GM23338 (cell line): Measurements from ENCODE around the gene NFYB. TPM values are rescaled to one million over a fixed set of nuclear protein-coding genes. Genes with fewer than 3 reads are reported as not detected.
"Not testable (repeated sequence)": the region's sequence is repeated elsewhere in the genome, so short reads cannot be mapped to it uniquely, and the experiment has no call there.

ENCODE experiments used
- ATAC-seq: fragments of 200-7000 bp; cut with Tn5 transposase; 3 replicates; pipeline ENCODE4 v1.9.1; 2020
- DNase-seq: peaks from one replicate; pipeline ENCODE4 v3.0.0-alpha.2; 2015; ENCODE audit warnings: low spot score
- H2AFZ ChIP-seq: fragments of 200-600 bp; sonication (generic); 2 replicates; pipeline ENCODE4 v1.8.0; 2016; ENCODE audit warnings: antibody characterized with exemption, mild to moderate bottlenecking, moderate library complexity
- H3F3A ChIP-seq: fragments of 200-600 bp; sonication (generic); replicated peaks from 2 replicates; pipeline ENCODE4 v1.8.0; 2017; ENCODE audit warnings: antibody characterized with exemption, mixed run types, low read depth
- H3K27ac ChIP-seq: fragments of 200-600 bp; sonication (generic); 2 replicates; pipeline ENCODE4 v1.6.1; 2016; ENCODE audit warnings: low read depth
- H3K27me3 ChIP-seq: fragments of 200-600 bp; sonication (generic); 2 replicates; pipeline ENCODE4 v1.8.0; 2016; ENCODE audit warnings: mild to moderate bottlenecking, mixed run types, moderate library complexity; ENCODE audit not compliant: insufficient read depth
- H3K36me3 ChIP-seq: fragments of 200-600 bp; sonication (generic); 2 replicates; pipeline ENCODE4 v1.8.0; 2016; ENCODE audit warnings: mild to moderate bottlenecking; ENCODE audit not compliant: insufficient read depth
- H3K4me1 ChIP-seq: fragments of 200-600 bp; sonication (generic); 2 replicates; pipeline ENCODE4 v1.8.0; 2016; ENCODE audit warnings: mild to moderate bottlenecking, moderate library complexity; ENCODE audit not compliant: insufficient read depth
- H3K4me2 ChIP-seq: fragments of 200-600 bp; sonication (generic); 2 replicates; pipeline ENCODE4 v1.7.1; 2017; ENCODE audit warnings: mixed run types
- H3K4me3 ChIP-seq: fragments of 200-600 bp; sonication (generic); 2 replicates; pipeline ENCODE4 v1.6.1; 2016; ENCODE audit warnings: mixed run types
- H3K79me2 ChIP-seq: fragments of 200-600 bp; sonication (generic); replicated peaks from 2 replicates; pipeline ENCODE4 v1.8.0; 2017; ENCODE audit warnings: mild to moderate bottlenecking; ENCODE audit not compliant: insufficient read depth
- H3K9me2 ChIP-seq: fragments of 200-600 bp; sonication (generic); 2 replicates; pipeline ENCODE4 v1.8.0; 2017; ENCODE audit not compliant: insufficient read depth
- H4K20me1 ChIP-seq: fragments of 200-600 bp; sonication (generic); replicated peaks from 2 replicates; pipeline ENCODE4 v1.8.0; 2017; ENCODE audit warnings: mild to moderate bottlenecking; ENCODE audit not compliant: insufficient read depth
- H3K27ac Mint-ChIP-seq: 2 replicates; pipeline ENCODE4 v1.8.0; 2020; ENCODE audit warnings: inconsistent platforms, mild to moderate bottlenecking, moderate library complexity, mixed read lengths
- H3K27me3 Mint-ChIP-seq: 3 replicates; pipeline ENCODE4 v1.8.0; 2022; ENCODE audit warnings: low read depth, mild to moderate bottlenecking, moderate library complexity, mixed read lengths, inconsistent platforms; ENCODE audit not compliant: insufficient read depth, poor library complexity
- H3K36me3 Mint-ChIP-seq: 3 replicates; pipeline ENCODE4 v1.8.0; 2021; ENCODE audit warnings: low read depth, mild to moderate bottlenecking, inconsistent platforms, moderate library complexity, mixed read lengths
- H3K4me1 Mint-ChIP-seq: 3 replicates; pipeline ENCODE4 v1.8.0; 2020; ENCODE audit warnings: mild to moderate bottlenecking, inconsistent platforms, mixed read lengths
- H3K4me3 Mint-ChIP-seq: 3 replicates; pipeline ENCODE4 v1.8.0; 2021; ENCODE audit warnings: moderate library complexity, mild to moderate bottlenecking, inconsistent platforms, mixed read lengths
- H3K9me3 Mint-ChIP-seq: 3 replicates; pipeline ENCODE4 v1.8.0; 2020; ENCODE audit warnings: moderate library complexity, mild to moderate bottlenecking, inconsistent platforms, mixed read lengths
- CREB1 ChIP-seq: fragments of 250-450 bp; sonication (Bioruptor Pico); IDR thresholded peaks from 2 replicates; pipeline ENCODE4 v1.5.0; 2020; ENCODE audit warnings: low read depth, mild to moderate bottlenecking, moderate library complexity
- EZH2phosphoT487 ChIP-seq: fragments of 200-600 bp; sonication (generic); IDR thresholded peaks from one replicate; pipeline ENCODE4 v1.8.1; 2018; ENCODE audit warnings: antibody characterized with exemption; ENCODE audit not compliant: unreplicated experiment
- NANOG ChIP-seq: IDR thresholded peaks from 2 replicates; pipeline ENCODE4 v1.6.1; 2016; ENCODE audit warnings: antibody characterized with exemption, borderline replicate concordance
- POLR2AphosphoS5 ChIP-seq: IDR thresholded peaks from 2 replicates; pipeline ENCODE4 v1.6.1; 2016; ENCODE audit warnings: antibody characterized with exemption, low read depth
- REST ChIP-seq: IDR thresholded peaks from one replicate; pipeline ENCODE4 v1.6.1; 2018; ENCODE audit warnings: antibody characterized with exemption; ENCODE audit not compliant: unreplicated experiment
- ZNF462 ChIP-seq: fragments of 250-450 bp; sonication (Bioruptor Pico); IDR thresholded peaks from 2 replicates; pipeline ENCODE4 v1.5.0; 2020; ENCODE audit warnings: mild to moderate bottlenecking, moderate library complexity
- polyA plus RNA-seq: library from polyadenylated mRNA; unstranded; fragments of >200 nt; fragmentation: Nextera tagmentation; extraction: Ambion mirVana; gene quantifications from 2 replicates; pipeline ENCODE4 v1.2.1, GENCODE V29; 2016
- total RNA-seq: library from RNA; depleted of rRNA; stranded (reverse); fragments of >200 nt; shearing (Covaris generic); gene quantifications from 2 replicates; pipeline ENCODE4 v1.2.3, GENCODE V29; 2014

NFYB gene
- total and polyA plus RNA-seq, 2 experiments from 2014 or later: 32.7 to 67.2 TPM

GRCh38 chr12:104175726-104176247 is 37.8 kb upstream of the NFYB start:
- TF ChIP-seq REST: no peak
- no peak for TF ChIP-seq EZH2phosphoT487
- TF ChIP-seq CREB1 (CRISPR knock-in tag): no peak
- no peak for TF ChIP-seq ZNF462
- no peak for TF ChIP-seq NANOG
- no peak for TF ChIP-seq POLR2AphosphoS5
- Histone ChIP-seq H3K79me2 (no peaks in the 10 kb centered on the region), H3F3A (no peaks in the 10 kb centered on the region), H3K4me2 (no peak overlapping the region), H3K4me3 (no peak overlapping the region), H3K4me1 (no peaks in the 10 kb centered on the region), H2AFZ (0 out of 2 replicates have a peak overlapping the region, but pooled peaks have one; percentile 56), H3K36me3 (no peaks in the 10 kb centered on the region), H3K9me2 (no peaks in the 10 kb centered on the region), H3K27ac (no peak overlapping the region), H3K27me3 (no peaks in the 10 kb centered on the region), H4K20me1 (no peaks in the 10 kb centered on the region)
- H3K4me3 Mint-ChIP-seq: no peak overlapping the region
- H3K4me1 Mint-ChIP-seq: no peaks in the 10 kb centered on the region
- no peaks in the 10 kb centered on the region for H3K36me3 Mint-ChIP-seq
- no peak overlapping the region for H3K27ac Mint-ChIP-seq
- DNase-seq: no peak
- H3K27me3 Mint-ChIP-seq: peaks cover 8% of the 10 kb centered on the region
- ATAC-seq: no peak
- no peaks in the 10 kb centered on the region for H3K9me3 Mint-ChIP-seq

- H3K4me3 Mint-ChIP-seq, ATAC-seq: not testable (repeated sequence)
These were observed 35.8 kb upstream of the NFYB start for GRCh38 chr12:104173804-104174203.

More at GRCh38 chr12:104173804-104174203, 35.8 kb upstream of the NFYB start:
- H2AFZ ChIP-seq, H3K79me2 ChIP-seq, H3K9me2 ChIP-seq, H3K36me3 Mint-ChIP-seq, H3K27me3 ChIP-seq, H3K4me2 ChIP-seq, H4K20me1 ChIP-seq, DNase-seq, H3F3A ChIP-seq, H3K27ac ChIP-seq, H3K4me1 ChIP-seq, H3K9me3 Mint-ChIP-seq, H3K27me3 Mint-ChIP-seq, H3K27ac Mint-ChIP-seq, H3K4me1 Mint-ChIP-seq, H3K4me3 ChIP-seq, H3K36me3 ChIP-seq: not testable (repeated sequence)
